ENCODE measurements around the gene BABAM2. TPM values are rescaled to one million over a fixed set of nuclear protein-coding genes. Genes with fewer than 3 reads are reported as not detected.

Gene BABAM2
- total and polyA plus RNA-seq, 2 experiments from 2014 or later: 17.8 to 21.5 TPM

DNA sequence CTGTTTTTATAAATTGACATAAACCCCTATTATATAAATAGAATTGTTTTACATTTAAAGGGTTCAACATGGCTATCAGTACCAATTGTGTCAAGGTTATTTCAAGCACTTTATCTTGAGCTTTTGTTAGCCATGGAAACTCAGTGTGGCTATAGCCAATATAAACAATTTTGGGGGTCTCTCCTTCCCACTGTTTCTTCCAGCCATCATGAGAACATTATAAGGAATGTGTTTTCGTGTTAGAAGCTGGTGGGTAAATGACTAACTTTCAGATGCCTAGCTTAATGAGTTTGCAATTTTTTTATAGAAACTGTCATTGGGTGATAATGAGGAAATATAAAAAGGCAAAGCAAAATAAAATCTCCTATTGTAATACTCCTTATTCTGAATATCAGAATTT is 348.7 kb downstream of the BABAM2 start:
- Mint-ChIP-seq H3K27me3 (ENCODE audit: insufficient read depth, low read depth, poor library complexity) (no peaks in the 10 kb centered on the region), H3K4me3 (no peak overlapping the region), H3K9me3 (no peaks in the 10 kb centered on the region; the same call in 2 of the 3 replicates), H3K4me1 (no peaks in the 10 kb centered on the region), H3K27ac (no peak overlapping the region), H3K36me3 (ENCODE audit: low read depth) (no peaks in the 10 kb centered on the region)
- Histone ChIP-seq H3K4me1 (ENCODE audit: insufficient read depth) (no peaks in the 10 kb centered on the region), H3K9me2 (ENCODE audit: insufficient read depth) (no peaks in the 10 kb centered on the region), H3K79me2 (replicated peaks; ENCODE audit: insufficient read depth) (no peaks in the 10 kb centered on the region), H3K4me3 (no peak overlapping the region), H3K27me3 (ENCODE audit: insufficient read depth) (no peaks in the 10 kb centered on the region), H4K20me1 (replicated peaks; ENCODE audit: insufficient read depth) (no peaks in the 10 kb centered on the region), H3K4me2 (no peak overlapping the region), H3F3A (replicated peaks; ENCODE audit: low read depth) (no peaks in the 10 kb centered on the region), H3K27ac (ENCODE audit: low read depth) (no peak overlapping the region), H2AFZ (no peak overlapping the region), H3K36me3 (ENCODE audit: insufficient read depth) (no peaks in the 10 kb centered on the region)
- TF ChIP-seq ZNF331 (CRISPR knock-in tag; IDR thresholded peaks at IDR 0.05; ENCODE audit: low read depth): no peak
- TF ChIP-seq, protein P1, sequence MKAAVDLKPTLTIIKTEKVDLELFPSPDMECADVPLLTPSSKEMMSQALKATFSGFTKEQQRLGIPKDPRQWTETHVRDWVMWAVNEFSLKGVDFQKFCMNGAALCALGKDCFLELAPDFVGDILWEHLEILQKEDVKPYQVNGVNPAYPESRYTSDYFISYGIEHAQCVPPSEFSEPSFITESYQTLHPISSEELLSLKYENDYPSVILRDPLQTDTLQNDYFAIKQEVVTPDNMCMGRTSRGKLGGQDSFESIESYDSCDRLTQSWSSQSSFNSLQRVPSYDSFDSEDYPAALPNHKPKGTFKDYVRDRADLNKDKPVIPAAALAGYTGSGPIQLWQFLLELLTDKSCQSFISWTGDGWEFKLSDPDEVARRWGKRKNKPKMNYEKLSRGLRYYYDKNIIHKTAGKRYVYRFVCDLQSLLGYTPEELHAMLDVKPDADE (IDR thresholded peaks at IDR 0.05): no peak
- no peak for TF ChIP-seq POLR2AphosphoS5 (IDR thresholded peaks at IDR 0.05; ENCODE audit: low read depth)
- TF ChIP-seq, protein P2, sequence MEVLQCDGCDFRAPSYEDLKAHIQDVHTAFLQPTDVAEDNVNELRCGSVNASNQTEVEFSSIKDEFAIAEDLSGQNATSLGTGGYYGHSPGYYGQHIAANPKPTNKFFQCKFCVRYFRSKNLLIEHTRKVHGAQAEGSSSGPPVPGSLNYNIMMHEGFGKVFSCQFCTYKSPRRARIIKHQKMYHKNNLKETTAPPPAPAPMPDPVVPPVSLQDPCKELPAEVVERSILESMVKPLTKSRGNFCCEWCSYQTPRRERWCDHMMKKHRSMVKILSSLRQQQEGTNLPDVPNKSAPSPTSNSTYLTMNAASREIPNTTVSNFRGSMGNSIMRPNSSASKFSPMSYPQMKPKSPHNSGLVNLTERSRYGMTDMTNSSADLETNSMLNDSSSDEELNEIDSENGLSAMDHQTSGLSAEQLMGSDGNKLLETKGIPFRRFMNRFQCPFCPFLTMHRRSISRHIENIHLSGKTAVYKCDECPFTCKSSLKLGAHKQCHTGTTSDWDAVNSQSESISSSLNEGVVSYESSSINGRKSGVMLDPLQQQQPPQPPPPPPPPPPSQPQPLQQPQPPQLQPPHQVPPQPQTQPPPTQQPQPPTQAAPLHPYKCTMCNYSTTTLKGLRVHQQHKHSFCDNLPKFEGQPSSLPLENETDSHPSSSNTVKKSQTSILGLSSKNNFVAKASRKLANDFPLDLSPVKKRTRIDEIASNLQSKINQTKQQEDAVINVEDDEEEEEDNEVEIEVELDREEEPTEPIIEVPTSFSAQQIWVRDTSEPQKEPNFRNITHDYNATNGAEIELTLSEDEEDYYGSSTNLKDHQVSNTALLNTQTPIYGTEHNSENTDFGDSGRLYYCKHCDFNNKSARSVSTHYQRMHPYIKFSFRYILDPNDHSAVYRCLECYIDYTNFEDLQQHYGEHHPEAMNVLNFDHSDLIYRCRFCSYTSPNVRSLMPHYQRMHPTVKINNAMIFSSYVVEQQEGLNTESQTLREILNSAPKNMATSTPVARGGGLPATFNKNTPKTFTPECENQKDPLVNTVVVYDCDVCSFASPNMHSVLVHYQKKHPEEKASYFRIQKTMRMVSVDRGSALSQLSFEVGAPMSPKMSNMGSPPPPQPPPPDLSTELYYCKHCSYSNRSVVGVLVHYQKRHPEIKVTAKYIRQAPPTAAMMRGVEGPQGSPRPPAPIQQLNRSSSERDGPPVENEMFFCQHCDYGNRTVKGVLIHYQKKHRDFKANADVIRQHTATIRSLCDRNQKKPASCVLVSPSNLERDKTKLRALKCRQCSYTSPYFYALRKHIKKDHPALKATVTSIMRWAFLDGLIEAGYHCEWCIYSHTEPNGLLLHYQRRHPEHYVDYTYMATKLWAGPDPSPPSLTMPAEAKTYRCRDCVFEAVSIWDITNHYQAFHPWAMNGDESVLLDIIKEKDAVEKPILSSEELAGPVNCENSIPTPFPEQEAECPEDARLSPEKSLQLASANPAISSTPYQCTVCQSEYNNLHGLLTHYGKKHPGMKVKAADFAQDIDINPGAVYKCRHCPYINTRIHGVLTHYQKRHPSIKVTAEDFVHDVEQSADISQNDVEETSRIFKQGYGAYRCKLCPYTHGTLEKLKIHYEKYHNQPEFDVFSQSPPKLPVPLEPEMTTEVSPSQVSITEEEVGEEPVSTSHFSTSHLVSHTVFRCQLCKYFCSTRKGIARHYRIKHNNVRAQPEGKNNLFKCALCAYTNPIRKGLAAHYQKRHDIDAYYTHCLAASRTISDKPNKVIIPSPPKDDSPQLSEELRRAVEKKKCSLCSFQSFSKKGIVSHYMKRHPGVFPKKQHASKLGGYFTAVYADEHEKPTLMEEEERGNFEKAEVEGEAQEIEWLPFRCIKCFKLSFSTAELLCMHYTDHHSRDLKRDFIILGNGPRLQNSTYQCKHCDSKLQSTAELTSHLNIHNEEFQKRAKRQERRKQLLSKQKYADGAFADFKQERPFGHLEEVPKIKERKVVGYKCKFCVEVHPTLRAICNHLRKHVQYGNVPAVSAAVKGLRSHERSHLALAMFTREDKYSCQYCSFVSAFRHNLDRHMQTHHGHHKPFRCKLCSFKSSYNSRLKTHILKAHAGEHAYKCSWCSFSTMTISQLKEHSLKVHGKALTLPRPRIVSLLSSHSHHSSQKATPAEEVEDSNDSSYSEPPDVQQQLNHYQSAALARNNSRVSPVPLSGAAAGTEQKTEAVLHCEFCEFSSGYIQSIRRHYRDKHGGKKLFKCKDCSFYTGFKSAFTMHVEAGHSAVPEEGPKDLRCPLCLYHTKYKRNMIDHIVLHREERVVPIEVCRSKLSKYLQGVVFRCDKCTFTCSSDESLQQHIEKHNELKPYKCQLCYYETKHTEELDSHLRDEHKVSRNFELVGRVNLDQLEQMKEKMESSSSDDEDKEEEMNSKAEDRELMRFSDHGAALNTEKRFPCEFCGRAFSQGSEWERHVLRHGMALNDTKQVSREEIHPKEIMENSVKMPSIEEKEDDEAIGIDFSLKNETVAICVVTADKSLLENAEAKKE (CRISPR knock-in tag; IDR thresholded peaks at IDR 0.05): no peak
- no peak for TF ChIP-seq CREB1 (CRISPR knock-in tag; IDR thresholded peaks at IDR 0.05; ENCODE audit: low read depth)
- TF ChIP-seq JUNB (IDR thresholded peaks at IDR 0.05; ENCODE audit: unreplicated experiment): no peak
- no peak for TF ChIP-seq EZH2 (IDR thresholded peaks at IDR 0.05; ENCODE audit: low read depth, unreplicated experiment)
- no peak for DNase-seq (ENCODE audit: low spot score)
- no peak for ATAC-seq
